ENCODE results near the gene BORCS5. TPM values are rescaled to one million over a fixed set of nuclear protein-coding genes. Genes with fewer than 3 reads are reported as not detected.

BORCS5 gene
- total and polyA plus RNA-seq, 10 donors: 3.3 to 25.9 (median 14.9) TPM

DNA sequence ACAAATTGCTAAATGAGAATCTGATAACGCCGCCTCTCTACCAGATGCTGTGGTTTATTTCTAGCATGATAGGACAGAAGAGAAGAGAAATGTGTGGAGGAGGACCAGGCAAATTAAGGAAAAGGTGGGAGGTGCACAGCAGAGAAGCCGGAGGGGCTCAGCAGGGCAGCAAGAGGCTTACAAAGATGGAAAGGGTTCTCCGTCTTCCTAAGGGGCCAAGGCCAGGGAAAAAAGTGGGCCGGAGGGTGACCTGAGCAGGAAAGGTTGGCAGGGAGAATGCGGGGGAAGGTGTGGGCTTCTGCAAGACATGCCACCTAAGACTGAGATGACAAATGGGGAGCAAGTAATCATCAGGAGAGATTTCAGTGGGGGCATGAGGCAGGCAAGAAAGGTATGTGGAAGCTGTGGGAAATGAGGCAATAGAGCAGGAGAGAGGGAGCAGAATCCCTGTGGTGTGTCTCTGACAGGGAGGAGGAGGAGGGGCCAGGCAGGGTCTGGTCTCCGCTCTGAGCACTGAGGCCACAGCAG, 25.6 kb upstream of the BORCS5 start:
- Histone ChIP-seq H3K36me3 (peaks cover 0 to 34% (median 0%) of the 10 kb centered on the region in 6 donors), H3K27me3 (replicated peaks in 1 of 7) (no peaks in the 10 kb centered on the region), H3K27ac (no peak overlapping the region), H3K4me3 (no peak overlapping the region), H3K9me3 (no peaks in the 10 kb centered on the region), H3K4me1 (peaks cover 7 to 31% (median 18%) of the 10 kb centered on the region in 6 donors)
- intact Hi-C loops (cut with DNase I; ENCODE audit: low total_unique reads): no loop called here
- peak; percentile 22 for DNase-seq
- TF ChIP-seq POLR2AphosphoS5 (IDR thresholded peaks at IDR 0.05): no peak
- TF ChIP-seq POLR2A (IDR thresholded peaks at IDR 0.05): no peak
- TF ChIP-seq, protein P1, sequence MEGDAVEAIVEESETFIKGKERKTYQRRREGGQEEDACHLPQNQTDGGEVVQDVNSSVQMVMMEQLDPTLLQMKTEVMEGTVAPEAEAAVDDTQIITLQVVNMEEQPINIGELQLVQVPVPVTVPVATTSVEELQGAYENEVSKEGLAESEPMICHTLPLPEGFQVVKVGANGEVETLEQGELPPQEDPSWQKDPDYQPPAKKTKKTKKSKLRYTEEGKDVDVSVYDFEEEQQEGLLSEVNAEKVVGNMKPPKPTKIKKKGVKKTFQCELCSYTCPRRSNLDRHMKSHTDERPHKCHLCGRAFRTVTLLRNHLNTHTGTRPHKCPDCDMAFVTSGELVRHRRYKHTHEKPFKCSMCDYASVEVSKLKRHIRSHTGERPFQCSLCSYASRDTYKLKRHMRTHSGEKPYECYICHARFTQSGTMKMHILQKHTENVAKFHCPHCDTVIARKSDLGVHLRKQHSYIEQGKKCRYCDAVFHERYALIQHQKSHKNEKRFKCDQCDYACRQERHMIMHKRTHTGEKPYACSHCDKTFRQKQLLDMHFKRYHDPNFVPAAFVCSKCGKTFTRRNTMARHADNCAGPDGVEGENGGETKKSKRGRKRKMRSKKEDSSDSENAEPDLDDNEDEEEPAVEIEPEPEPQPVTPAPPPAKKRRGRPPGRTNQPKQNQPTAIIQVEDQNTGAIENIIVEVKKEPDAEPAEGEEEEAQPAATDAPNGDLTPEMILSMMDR (IDR thresholded peaks at IDR 0.05 in 8 of 11, conservative IDR thresholded peaks at IDR 0.05 in 3 of 11): no peak
- 77 to 93% (median 83%) methylated on average over 7 of the region's 7 CpGs for WGBS, 5 donors

DNA sequence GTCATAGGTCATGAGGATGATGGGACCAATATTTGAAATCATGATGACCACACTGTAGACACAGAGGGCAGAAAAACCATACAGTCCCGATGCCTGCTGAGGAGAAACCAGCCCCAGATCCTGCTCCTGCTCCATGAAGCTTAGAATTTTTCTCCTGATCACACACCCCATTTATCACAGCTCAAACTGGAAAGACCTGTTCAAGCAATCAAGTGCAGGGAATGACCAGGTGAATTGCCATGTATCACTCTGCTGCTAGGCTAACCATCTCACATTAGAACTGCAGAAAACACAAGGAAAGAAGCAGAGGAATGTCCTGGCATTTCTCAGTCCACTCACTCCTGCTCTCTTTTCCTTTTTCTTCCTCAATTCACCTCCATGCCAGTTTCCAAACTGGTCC, 25.0 kb upstream of the BORCS5 start:
- Histone ChIP-seq H3K9me3 (no peaks in the 10 kb centered on the region), H3K4me3 (no peak overlapping the region), H3K27me3 (replicated peaks in 1 of 7) (no peaks in the 10 kb centered on the region), H3K4me1 (peaks cover 7 to 29% (median 18%) of the 10 kb centered on the region in 6 donors), H3K36me3 (peaks cover 0 to 40% (median 0%) of the 10 kb centered on the region in 6 donors), H3K27ac (no peak overlapping the region)
- 82 to 100% (median 97%) methylated on average over 1 of the region's 1 CpG for WGBS, 5 donors
- intact Hi-C loops (cut with DNase I; ENCODE audit: low total_unique reads): no loop called here
- no peak for DNase-seq
- TF ChIP-seq POLR2AphosphoS5 (IDR thresholded peaks at IDR 0.05) (no peak), POLR2A (IDR thresholded peaks at IDR 0.05) (no peak)
- TF ChIP-seq, protein P1 (IDR thresholded peaks at IDR 0.05 in 8 of 11, conservative IDR thresholded peaks at IDR 0.05 in 3 of 11): no peak

DNA sequence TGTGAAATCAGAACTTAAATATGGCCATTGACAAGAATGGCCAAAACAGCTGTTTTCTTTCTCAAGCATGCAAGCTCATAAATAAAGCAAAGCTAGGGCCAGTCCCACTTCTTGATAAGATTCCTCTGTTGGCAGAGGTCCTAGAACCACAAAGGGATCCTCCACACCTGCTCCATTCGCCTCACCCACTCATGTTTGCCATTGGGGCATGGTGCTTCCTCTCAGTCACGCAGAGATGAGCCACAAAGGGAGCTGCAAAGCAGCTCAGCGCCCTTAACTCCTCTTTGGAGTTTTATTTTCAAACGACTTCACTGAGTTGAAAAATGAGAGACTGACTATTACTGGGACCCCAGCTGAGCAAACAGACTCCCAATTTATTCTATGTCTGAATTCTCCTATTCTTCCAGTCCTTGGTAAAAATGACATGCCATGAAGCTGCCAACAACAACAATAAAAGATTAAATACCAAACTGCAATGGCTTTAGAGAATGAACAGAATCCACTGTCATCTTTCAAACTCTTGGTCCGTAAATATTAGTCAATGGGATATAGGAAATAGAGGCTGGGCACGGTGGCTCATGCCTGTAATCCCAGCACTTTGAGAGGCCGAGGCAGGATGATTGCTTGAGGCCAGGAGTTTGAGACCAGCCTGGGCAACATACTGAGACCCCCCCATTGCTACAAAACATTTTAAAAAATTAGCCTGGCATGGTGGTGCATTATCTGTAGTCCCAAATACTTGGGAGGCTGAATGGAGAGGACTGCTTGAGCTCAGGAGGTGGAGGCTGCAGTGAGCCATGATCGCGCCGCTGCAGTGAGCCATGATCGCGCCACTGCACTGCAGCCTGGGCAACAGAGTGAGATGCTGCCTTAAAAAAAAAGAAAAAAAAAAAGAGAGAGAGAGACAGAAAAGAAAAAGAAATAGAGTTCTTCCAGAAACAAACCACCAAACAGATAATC, 23.2 kb upstream of the BORCS5 start:
- H3K27me3 ChIP-seq (replicated peaks in 1 of 7): no peaks in the 10 kb centered on the region
- H3K4me3 ChIP-seq: no peak overlapping the region
- H3K27ac ChIP-seq: no peak overlapping the region
- TF ChIP-seq POLR2A (IDR thresholded peaks at IDR 0.05) (no peak), POLR2AphosphoS5 (IDR thresholded peaks at IDR 0.05) (no peak)
- TF ChIP-seq, protein P1 (IDR thresholded peaks at IDR 0.05 in 8 of 11, conservative IDR thresholded peaks at IDR 0.05 in 3 of 11): no peak
- peak; percentile 37 for DNase-seq
- peaks cover 0 to 50% (median 0%) of the 10 kb centered on the region in 6 donors for H3K36me3 ChIP-seq
- WGBS, 5 donors: 67 to 83% (median 78%) methylated on average over 12 of the region's 12 CpGs
- intact Hi-C loops (cut with DNase I; ENCODE audit: low total_unique reads): no loop called here
- H3K4me1 ChIP-seq: peaks cover 4 to 15% (median 8%) of the 10 kb centered on the region in 6 donors
- H3K9me3 ChIP-seq: no peaks in the 10 kb centered on the region
